Hematopoietic multipotent progenitor cell treated with erythropoietin and hydrocortisone succinate and interleukin-3 and kit ligand, for 6 days (in vitro differentiated cells): ENCODE results near the gene TBXAS1.

Source experiments
- DNase-seq: peaks from one replicate; pipeline ENCODE4 v3.0.0-alpha.2; 2015

The TBXAS1 gene

DNA sequence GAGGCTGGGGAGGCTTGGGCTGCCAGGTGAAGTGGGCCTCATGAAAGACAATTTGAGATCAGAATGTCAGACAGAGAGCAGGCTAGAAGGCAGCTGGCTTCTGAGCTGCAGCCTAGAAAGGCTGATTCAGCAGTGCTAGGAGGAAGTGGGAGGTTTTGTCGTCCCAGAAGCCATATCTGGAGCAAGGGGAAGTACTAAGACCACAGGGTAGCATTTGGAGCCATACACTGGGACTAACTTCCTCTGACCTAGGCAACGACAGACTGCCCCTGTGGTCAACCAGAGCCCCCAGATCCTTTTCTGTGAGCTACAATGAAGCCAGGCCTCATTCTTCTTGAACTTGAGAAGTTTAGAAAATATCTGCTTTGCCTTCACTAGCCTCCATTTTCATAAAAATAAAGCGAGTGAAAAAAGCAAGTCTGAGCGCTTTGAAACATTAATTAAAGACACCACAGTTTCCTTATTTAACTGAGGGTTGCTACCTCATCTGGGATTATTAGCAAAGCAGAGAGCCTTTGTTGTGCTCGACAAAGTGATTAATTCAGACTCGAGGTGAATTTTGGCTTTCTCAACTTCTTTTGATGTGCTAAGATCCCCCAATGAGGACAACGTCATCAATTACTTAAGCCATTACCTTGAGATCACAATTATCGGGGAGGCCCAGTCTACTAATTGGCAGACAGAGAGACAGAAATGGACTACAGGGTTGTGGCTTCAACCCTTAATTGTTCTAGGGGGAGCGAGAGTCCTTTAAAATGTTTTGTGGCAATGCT is 26.6 kb downstream of the TBXAS1 start:
- DNase-seq: peak; percentile 83

DNA sequence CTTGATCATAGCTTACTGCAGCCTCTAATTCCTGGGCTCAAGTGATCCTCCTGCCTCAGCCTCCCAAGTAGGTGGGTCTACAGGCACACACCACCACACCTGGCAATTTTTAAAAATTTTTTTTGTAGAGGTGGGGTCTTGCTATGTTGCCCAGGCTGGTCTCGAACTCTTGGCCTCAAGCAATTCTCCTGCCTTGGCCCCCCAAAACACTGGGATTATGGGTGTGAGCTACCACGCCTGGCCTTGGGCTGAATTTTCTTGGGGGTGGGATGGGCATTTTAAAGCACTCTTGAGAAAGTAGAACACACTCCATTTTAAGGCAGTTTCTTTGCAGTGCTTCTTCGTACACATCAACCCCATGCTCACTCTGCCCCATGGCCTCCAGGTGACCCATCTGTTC is 28.7 kb downstream of the TBXAS1 start:
- no peak for DNase-seq

DNA sequence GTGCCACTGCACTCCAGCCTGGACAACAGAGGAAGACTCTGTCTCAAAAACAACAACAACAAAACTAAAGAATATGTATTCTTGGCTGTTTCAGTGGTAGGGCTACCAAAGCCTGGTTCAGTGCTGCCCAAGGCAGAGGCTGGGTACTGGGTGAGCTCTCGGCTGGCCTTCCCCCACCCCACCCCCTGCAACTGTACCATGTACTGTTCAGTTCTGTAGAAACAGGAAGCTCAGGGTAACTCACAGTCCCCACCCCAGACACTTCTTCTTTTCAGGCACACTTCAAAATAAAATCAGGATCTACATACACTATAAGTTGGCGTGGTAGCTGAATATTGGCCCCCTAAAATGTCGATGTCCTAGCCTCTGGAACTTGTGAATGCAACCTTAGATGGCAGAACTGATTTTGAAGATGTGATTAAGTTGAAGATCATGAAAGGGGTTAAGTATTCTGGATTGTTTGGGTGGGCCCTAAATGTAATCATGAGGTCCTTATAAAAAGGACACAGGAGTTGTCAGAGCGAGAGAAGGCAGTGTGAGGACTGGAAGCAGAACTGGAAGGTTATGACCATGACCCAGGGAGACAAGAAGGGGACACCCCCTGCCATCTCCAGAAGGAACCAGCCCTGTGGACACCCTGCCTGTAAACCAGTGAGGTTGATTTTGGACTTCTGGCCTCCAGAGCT is 31.2 kb downstream of the TBXAS1 start:
- peak; percentile 71 for DNase-seq

GRCh38 chr7:139861803-139862202 is 32.7 kb downstream of the TBXAS1 start:
- peak; percentile 47 for DNase-seq

GRCh38 chr7:139866047-139866837 is 37.2 kb downstream of the TBXAS1 start:
- no peak for DNase-seq

DNA sequence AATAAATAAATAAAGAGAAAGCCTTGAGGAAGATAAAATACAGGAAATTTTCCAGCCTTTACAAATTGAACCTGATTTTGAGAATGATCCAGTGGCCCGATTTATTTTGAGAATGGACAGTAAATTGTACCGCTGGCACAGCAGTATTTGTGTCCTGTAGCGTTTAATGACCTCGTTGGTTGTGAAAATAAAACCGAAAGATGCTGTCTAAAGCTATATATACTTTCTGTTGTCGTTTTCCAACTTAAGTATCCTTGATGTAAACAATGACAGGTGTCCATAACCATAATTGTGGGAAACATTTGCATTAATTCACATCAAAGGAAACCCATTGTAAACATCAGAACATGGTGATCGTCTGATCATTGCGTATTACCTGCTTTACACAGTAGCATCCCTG is 38.8 kb downstream of the TBXAS1 start:
- no peak for DNase-seq

- DNase-seq: no peak
These were observed 40.8 kb downstream of the TBXAS1 start for GRCh38 chr7:139869886-139870285.

DNA sequence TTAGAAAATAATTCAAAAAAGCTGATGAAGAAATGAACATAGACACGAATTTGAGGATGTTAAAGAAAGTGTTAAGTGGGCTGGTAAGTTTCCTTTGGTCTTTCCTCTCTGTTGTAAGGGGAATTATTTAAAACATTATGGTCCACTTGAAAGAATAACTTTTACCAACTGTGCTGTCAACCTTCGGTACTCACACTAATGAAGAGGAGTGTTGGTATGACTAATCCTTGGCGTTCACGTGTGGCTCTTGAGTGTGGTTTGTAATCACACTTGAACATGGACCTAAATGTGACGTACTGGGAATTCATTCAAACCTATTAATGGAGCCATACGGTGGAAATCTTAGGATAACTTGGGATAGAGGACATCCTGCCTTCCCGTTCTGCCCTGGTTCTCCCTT is 41.3 kb downstream of the TBXAS1 start:
- no peak for DNase-seq

DNA sequence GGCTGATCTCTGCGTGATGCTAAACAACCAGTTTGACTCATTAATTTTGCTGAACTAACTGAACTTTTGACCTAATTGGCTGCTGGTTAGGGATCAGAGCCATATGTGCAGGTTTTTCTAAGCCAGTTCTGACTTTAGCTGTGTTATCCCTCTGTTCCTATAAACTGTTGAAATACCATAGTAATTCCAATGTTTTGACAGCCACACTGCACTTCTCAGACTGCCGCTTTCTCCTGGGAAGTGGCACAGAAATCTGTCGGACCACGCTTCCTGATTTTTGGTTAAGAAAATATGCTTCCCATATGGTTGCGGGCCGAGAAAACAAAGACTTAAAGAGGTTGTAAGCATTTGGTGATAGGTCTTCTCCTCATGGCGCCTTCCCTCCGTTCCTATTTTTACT is 42.3 kb downstream of the TBXAS1 start:
- no peak for DNase-seq

- DNase-seq: no peak
These were observed 42.8 kb downstream of the TBXAS1 start for GRCh38 chr7:139871820-139872219.

DNA sequence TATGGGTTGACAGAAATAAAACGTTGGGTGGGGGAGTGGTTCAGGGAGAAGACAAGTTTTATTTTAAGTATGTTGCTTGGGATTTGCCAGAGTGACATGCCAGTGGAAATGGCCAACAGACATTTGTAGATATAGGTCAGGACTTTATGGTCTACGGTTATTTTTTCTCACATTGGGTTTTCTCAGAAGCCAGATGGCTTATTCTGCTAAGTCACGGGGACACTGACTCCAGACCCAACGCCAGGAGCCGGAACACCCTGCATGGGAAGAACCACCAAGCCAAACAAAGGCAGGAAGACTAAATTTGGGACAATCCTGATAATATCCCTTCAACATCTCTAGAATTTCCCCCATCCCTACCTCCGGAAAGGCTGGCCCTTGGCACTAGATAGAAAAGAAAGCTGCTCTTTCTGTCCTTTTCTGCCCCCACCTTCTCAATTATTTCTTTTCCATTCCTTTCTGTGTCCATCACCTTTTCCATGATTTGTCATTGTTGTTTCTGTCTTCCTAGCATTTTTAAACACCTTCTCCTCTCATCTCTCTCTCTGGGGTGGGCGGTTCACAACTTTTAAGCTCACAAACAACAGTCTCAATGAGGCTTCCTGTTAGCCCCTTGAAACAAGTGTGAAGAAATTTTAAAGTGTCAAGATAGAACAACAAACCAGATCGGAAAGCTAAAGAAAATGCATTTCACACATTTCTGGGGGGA is 44.7 kb downstream of the TBXAS1 start:
- no peak for DNase-seq

DNA sequence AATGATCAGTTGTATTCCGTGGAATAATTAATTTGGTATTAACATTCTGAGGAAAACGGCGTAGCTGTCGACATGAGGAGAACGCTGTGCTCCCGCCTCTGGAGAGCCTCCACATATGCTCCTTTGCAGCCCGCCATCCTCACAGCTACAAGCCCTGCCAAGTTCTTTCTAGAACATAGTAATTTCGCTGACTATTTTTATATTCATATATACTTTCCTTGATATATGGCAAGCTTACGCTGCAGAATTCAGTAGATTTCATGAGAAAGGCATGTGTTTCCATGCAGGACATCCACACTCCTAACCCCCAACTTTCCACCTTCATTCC is 45.2 kb downstream of the TBXAS1 start:
- DNase-seq: no peak

DNA sequence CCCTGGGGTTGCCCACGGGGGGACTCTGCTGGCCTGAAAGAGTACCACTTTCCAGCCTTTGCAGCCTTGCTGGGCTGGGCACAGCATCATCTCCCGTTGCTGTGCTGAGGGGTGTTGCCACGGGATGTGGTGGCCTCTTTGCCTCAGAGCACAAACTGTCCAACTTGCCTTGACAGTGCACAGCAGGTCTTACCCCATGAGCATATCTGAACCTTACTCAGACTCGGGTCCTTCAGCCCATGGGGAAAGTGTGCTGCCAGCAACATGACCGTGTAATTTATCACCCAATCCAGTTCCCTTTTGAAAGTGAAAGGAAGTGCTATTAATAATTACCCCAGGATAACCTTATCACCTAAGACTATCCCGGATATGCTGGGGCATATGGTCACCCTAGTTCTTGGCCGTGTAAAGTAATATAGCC is 46.8 kb downstream of the TBXAS1 start:
- DNase-seq: peak; percentile 31

DNA sequence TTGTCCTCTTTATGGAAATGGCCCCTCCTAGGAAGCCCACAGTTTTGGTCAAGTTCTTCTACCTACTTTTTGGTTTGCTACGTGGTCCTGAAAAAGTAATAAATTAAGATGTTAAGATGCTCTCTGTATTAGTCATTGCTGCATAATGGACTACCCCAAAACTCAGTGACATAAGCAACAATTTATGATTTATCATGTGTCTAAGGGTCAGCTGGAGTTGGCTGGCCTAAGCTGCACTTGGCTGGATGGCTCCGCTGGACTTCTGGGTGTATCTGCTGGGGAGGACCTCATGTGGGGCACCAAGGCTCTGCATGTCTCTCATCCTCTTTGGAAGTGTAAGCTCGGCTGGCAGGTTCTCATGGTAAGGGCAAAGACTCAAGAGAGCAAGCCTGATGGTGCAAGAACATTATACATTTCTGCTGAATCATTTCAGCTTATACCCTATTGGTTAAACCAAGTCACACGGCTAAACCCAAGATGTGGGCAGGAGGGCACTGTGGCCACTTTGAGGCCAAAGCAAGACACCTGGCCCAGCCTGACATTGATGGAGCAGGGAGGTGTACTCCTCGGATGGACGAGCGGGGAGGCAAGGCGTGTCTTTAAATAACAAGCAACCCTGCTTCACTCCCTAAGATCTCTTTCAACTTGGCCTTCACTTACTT is 47.7 kb downstream of the TBXAS1 start:
- no peak for DNase-seq

DNA sequence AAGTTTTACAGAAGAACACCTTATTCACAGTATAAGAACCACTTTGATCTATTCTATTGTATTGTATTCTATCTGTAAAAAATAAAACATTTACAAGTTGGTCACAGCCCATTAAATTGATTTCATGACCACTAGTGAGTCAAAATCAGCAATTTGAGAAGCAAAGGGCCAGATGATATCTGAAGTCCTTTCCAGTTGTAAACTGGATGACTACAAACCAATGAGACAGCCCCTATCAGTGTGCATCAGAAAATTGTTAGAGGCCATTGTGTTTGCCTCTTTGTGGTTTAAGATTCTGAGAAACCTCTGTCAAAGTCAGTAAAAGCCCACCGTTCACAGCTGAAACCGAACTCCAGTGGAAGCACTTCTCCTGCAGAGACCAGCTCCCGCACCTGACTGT is 54.8 kb downstream of the TBXAS1 start:
- DNase-seq: peak; percentile 38

- no peak for DNase-seq
These were observed 55.4 kb downstream of the TBXAS1 start for GRCh38 chr7:139884441-139884840.

DNA sequence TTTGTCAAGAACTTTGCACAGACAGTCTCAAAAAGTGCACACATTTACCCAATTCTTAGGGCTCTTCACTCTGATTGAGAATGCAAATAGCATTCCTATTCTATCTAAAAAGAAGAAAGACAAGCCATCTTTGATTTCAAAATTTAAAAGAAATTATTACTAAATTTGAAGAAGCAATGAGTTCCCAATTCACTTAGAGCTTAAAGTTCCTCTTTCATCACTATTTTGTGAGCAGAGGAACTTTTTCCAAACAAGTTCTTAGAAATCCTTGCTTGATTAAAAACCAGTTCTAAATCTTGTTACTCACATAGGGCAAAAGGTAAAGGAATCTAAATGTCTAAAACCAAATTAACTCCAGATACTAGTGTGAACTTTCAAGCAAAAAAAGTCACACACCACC is 56.4 kb downstream of the TBXAS1 start:
- DNase-seq: no peak

DNA sequence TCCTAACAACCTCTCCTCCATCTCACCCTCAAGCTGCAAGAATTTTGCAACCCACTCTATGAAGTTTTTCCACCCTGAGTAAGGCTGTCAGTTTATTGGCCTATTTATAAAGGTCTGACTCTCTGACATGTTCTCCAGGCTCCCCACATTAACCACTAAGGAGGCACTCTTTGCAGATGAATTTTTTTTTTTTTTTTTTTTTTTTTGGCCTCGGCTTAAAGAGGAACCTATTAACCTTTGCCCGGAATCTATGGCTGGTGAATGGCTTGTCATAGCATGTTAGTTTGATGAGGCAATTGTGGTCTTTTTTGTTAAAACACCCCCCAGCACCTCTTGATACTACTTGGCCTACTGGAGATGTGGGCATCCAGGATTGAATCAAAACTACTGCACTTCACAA is 57.1 kb downstream of the TBXAS1 start:
- DNase-seq: peak; percentile 63

GRCh38 chr7:139886899-139887298 is 57.8 kb downstream of the TBXAS1 start:
- DNase-seq: no peak

DNA sequence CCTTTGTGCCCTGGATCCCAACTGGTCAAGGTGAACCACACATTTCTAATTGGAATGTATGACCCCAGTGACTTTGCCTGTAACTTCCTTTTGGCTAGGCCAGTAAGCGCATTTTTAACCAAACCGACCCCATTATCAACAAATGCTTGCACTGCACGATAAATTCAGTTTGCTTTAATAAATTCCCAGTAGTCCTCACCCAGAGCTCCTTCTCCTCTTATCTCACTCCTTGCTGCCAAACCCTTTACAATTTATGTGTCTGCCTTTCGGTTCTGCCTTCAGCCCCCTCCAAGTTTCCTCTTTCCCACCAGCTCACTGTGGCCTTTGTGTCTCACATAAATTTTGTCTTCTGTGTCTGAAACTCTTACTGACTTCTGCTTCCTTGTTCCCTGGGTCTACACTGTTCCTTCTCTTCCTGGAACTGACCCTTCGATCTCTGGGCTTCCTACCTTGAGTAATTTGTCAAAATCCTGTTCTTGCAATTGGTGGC is 59.0 kb downstream of the TBXAS1 start:
- DNase-seq: peak; percentile 52

GRCh38 chr7:139889186-139889871 is 60.3 kb downstream of the TBXAS1 start:
- DNase-seq: no peak

DNA sequence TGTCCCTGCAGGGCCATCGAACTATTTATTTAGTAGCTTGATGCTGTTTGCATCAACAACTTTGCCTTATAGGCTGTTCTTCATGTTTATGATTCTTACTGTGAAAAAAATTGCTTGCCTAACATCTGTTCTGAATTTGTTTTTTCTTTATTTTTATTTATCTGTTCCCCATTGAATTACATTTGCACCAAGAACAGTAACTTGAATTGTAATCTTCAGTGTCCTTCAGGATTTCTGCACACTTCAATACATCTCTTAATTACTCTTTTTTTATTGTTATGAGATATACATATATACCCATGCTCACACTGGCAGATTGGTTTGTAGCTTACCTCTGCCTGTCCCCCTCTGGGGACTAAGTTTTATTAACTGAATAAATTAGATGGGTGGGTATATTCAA is 64.4 kb downstream of the TBXAS1 start:
- no peak for DNase-seq
